HG03039 (cell line): ENCODE data around the gene WDR33.

Experiments used
- ATAC-seq: cut with Tn5 transposase; IDR thresholded peaks from one replicate; pipeline ENCODE4 v1.9.1; 2021; ENCODE audit warnings: mild to moderate bottlenecking, moderate library complexity; ENCODE audit not compliant: unreplicated experiment

The WDR33 gene

GRCh38 chr2:127674241-127675209 is 136.4 kb downstream of the WDR33 start:
- ATAC-seq, result no peak

GRCh38 chr2:127673291-127674069 is 137.5 kb downstream of the WDR33 start:
- ATAC-seq, result no peak

GRCh38 chr2:127672341-127673224 is 138.4 kb downstream of the WDR33 start:
- ATAC-seq, result no peak

- no peak for ATAC-seq
Observed at GRCh38 chr2:127671557-127672302, 139.2 kb downstream of the WDR33 start.

GRCh38 chr2:127670957-127671290 is 140.0 kb downstream of the WDR33 start:
- ATAC-seq, result no peak

GRCh38 chr2:127670055-127670956 is 140.7 kb downstream of the WDR33 start:
- ATAC-seq, result no peak

- ATAC-seq, result no peak
Observed at GRCh38 chr2:127669056-127669455, 141.9 kb downstream of the WDR33 start.

- ATAC-seq, result no peak
Observed at GRCh38 chr2:127665267-127665893, 145.6 kb downstream of the WDR33 start.

GRCh38 chr2:127664895-127665225 is 146.1 kb downstream of the WDR33 start:
- no peak for ATAC-seq

- no peak for ATAC-seq
Observed at GRCh38 chr2:127664065-127664894, 146.7 kb downstream of the WDR33 start.

GRCh38 chr2:127663566-127664064 is 147.4 kb downstream of the WDR33 start:
- ATAC-seq, result no peak

- ATAC-seq, result no peak
Observed at GRCh38 chr2:127662937-127663565, 147.9 kb downstream of the WDR33 start.

- no peak for ATAC-seq
Observed at GRCh38 chr2:127661949-127662510, 148.9 kb downstream of the WDR33 start.

- no peak for ATAC-seq
Observed at GRCh38 chr2:127661072-127661649, 149.8 kb downstream of the WDR33 start.

GRCh38 chr2:127660291-127660578 is 150.7 kb downstream of the WDR33 start:
- no peak for ATAC-seq

- ATAC-seq, result no peak
Observed at GRCh38 chr2:127659408-127660290, 151.3 kb downstream of the WDR33 start.
